Endothelial cell of umbilical vein (primary cell): ENCODE data around the gene RAB24. TPM values are rescaled to one million over a fixed set of nuclear protein-coding genes. Genes with fewer than 3 reads are reported as not detected.

Experiments used
- BruUV-seq: library from RNA; stranded (reverse); fragments of 400-500 nt; replicated peaks from 2 replicates; lab custom pipeline; 2021; lab: Mats Ljungman, UMichigan
- CTCF ChIA-PET: fragments of 300-600, 350-600 bp; sonication (Branson Sonifier 250); formaldehyde crosslinking; loops from one replicate; lab custom pipeline; 2021; ENCODE audit warnings: antibody characterized with exemption, inconsistent platforms; lab: Charles Lee
- POLR2A ChIA-PET: fragments of 300-600, 350-600 bp; sonication (Branson Sonifier 250); formaldehyde crosslinking; loops from one replicate; lab custom pipeline; 2021; ENCODE audit warnings: antibody characterized with exemption, inconsistent platforms; lab: Charles Lee
- DNase-seq: peaks from one replicate; pipeline ENCODE4 v3.0.0-alpha.2; 2011; ENCODE audit warnings: low read depth, low spot score
- FAIRE-seq: peaks from 2 replicates; lab custom pipeline; 2011; peaks lifted over from hg19 to GRCh38; lab: Jason Lieb, UNC
- H2AFZ ChIP-seq: 2 replicates; pipeline ENCODE4 v1.6.0; 2012; ENCODE audit warnings: low read depth, low read length, control low read depth, inconsistent platforms
- H3K27ac ChIP-seq: 2 replicates; pipeline ENCODE4 v1.5.1; 2011; ENCODE audit warnings: low read depth, mild to moderate bottlenecking, control low read depth, low read length, moderate library complexity; ENCODE audit not compliant: insufficient read depth
- H3K27me3 ChIP-seq, 2 experiments: 2 replicates each; pipeline versions ENCODE4 v1.6.0 to v1.6.1; 2011; ENCODE audit warnings: low read length in 2 of 2, mixed read lengths in 1 of 2; ENCODE audit not compliant: control insufficient read depth in 2 of 2, insufficient read depth in 2 of 2
- H3K36me3 ChIP-seq, 2 experiments: 2 replicates in 1 of 2; 3 replicates in 1 of 2; pipeline ENCODE4 v1.5.1; 2011; ENCODE audit warnings: low read length in 2 of 2, mild to moderate bottlenecking in 1 of 2, moderate library complexity in 1 of 2; ENCODE audit not compliant: control insufficient read depth in 2 of 2, insufficient read depth in 2 of 2; ENCODE audit errors: extremely low read depth in 1 of 2
- H3K4me1 ChIP-seq: 3 replicates; pipeline ENCODE4 v1.5.1; 2011; ENCODE audit warnings: mild to moderate bottlenecking, low read length; ENCODE audit not compliant: control insufficient read depth, insufficient read depth; ENCODE audit errors: extremely low read depth
- H3K4me2 ChIP-seq: 2 replicates; pipeline ENCODE4 v1.6.1; 2011; ENCODE audit warnings: low read length, control low read depth, mixed read lengths; ENCODE audit not compliant: insufficient read depth
- H3K4me3 ChIP-seq, 3 experiments: fragments of 200-600 bp in 1 of 3; sonication (generic), shearing (Covaris generic) in 1 of 3; replicated peaks in 1 of 3; 2 replicates each; pipeline ENCODE4 v1.5.1; 2011 to 2016; ENCODE audit warnings: control low read depth in 3 of 3, low read length in 3 of 3, mild to moderate bottlenecking in 2 of 3, inconsistent platforms in 1 of 3, low read depth in 1 of 3, moderate library complexity in 1 of 3; ENCODE audit not compliant: insufficient read depth in 1 of 3
- H3K79me2 ChIP-seq: 2 replicates; pipeline ENCODE4 v1.6.0; 2012; ENCODE audit warnings: low read length, inconsistent platforms; ENCODE audit not compliant: control insufficient read depth, insufficient read depth
- H3K9ac ChIP-seq: replicated peaks from 2 replicates; pipeline ENCODE3; 2011; ENCODE audit warnings: low read length, control low read depth; ENCODE audit not compliant: insufficient read depth; ENCODE audit errors: extremely low read depth
- H3K9me1 ChIP-seq: replicated peaks from 3 replicates; pipeline ENCODE4 v1.6.0; 2011; ENCODE audit warnings: mild to moderate bottlenecking, low read length; ENCODE audit not compliant: control insufficient read depth, insufficient read depth; ENCODE audit errors: extremely low read depth
- H3K9me3 ChIP-seq: replicated peaks from 2 replicates; pipeline ENCODE4 v1.5.1; 2012; ENCODE audit warnings: low read length, inconsistent platforms; ENCODE audit not compliant: control insufficient read depth, insufficient read depth
- H4K20me1 ChIP-seq: replicated peaks from 2 replicates; pipeline ENCODE3; 2011; ENCODE audit warnings: mild to moderate bottlenecking, low read length; ENCODE audit not compliant: control insufficient read depth, insufficient read depth; ENCODE audit errors: extremely low read depth
- MYC ChIP-seq: IDR thresholded peaks from one replicate; pipeline ENCODE4 v1.6.1; 2011; ENCODE audit warnings: mild to moderate bottlenecking, low read depth, low read length
- POLR2AphosphoS5 ChIP-seq: IDR thresholded peaks from 2 replicates; pipeline ENCODE4 v1.6.1; 2012; ENCODE audit warnings: low read depth, mild to moderate bottlenecking, control low read depth, low read length, moderate library complexity; ENCODE audit not compliant: insufficient read depth
- dilution Hi-C: fragments of 300-500 bp; cut with MboI; formaldehyde crosslinking; loops from one replicate; pipeline ENCODE4 v1.15.0; 2019; ENCODE audit warnings: low sequenced_read_pairs; ENCODE audit not compliant: extremely low pct_ligation_motif_present
- intact Hi-C: fragments of 100-400 bp; cut with micrococcal nuclease; formaldehyde crosslinking; loops from one replicate; pipeline ENCODE4 v1.10.0; 2022
- polyA plus RNA-seq, 4 experiments: library from polyadenylated mRNA; depleted of rRNA in 3 of 4; stranded (reverse) in 3 of 4; unstranded in 1 of 4; fragments of >200 nt; gene quantifications; 2 replicates each; pipeline versions ENCODE4 v1.2.1 to v1.2.3, GENCODE V29; 2011 to 2012; ENCODE audit warnings: missing spikeins in 1 of 4
- total RNA-seq: library from RNA; stranded (reverse); gene quantifications from 2 replicates; pipeline ENCODE4 v1.2.3, GENCODE V29; 2021
- TF ChIP-seq, protein P1 (sequence below), 2 donors: IDR thresholded peaks; 1 replicate in 1 of 2; 2 replicates in 1 of 2; pipeline ENCODE4 v1.5.1; 2011; ENCODE audit warnings: low read length in 2 of 2, mild to moderate bottlenecking in 2 of 2, moderate library complexity in 2 of 2, control low read depth in 1 of 2, inconsistent platforms in 1 of 2, low read depth in 1 of 2; ENCODE audit not compliant: insufficient read depth in 1 of 2; ENCODE audit errors: extremely low read depth in 1 of 2

RAB24 gene
- total and polyA plus RNA-seq, 2 donors (not counting 3 experiments of a cell fraction or from before 2014, with no cell fraction given) = 20.7 to 44.0 TPM

- Histone ChIP-seq H3K9me1 (no peaks in the 10 kb centered on the region), H3K4me1 (no peaks in the 10 kb centered on the region), H3K79me2 (peaks cover 26% of the 10 kb centered on the region), H3K27ac (no peak overlapping the region), H2AFZ (no peak overlapping the region), H3K36me3 (peaks cover 6 to 50% of the 10 kb centered on the region in 2 experiments), H3K4me2 (no peak overlapping the region), H3K27me3 (no peaks in the 10 kb centered on the region), H4K20me1 (peaks cover 3% of the 10 kb centered on the region), H3K9me3 (no peaks in the 10 kb centered on the region), H3K9ac (no peak overlapping the region), H3K4me3 (no peak overlapping the region)
- ChIA-PET POLR2A (no interaction called here), CTCF (interaction anchor here (1.0 kb wide), 1 partner anchor 29 kb away, joined by 4 read pairs; no protein-coding TSS in a partner anchor)
- BruUV-seq = no TSS peak
- intact Hi-C loops (no loop called here), dilution Hi-C loops (no loop called here)
- FAIRE-seq (peak; percentile 44), DNase-seq (no peak)
- TF ChIP-seq MYC = no peak
- TF ChIP-seq POLR2AphosphoS5 = no peak
- TF ChIP-seq, protein P1, sequence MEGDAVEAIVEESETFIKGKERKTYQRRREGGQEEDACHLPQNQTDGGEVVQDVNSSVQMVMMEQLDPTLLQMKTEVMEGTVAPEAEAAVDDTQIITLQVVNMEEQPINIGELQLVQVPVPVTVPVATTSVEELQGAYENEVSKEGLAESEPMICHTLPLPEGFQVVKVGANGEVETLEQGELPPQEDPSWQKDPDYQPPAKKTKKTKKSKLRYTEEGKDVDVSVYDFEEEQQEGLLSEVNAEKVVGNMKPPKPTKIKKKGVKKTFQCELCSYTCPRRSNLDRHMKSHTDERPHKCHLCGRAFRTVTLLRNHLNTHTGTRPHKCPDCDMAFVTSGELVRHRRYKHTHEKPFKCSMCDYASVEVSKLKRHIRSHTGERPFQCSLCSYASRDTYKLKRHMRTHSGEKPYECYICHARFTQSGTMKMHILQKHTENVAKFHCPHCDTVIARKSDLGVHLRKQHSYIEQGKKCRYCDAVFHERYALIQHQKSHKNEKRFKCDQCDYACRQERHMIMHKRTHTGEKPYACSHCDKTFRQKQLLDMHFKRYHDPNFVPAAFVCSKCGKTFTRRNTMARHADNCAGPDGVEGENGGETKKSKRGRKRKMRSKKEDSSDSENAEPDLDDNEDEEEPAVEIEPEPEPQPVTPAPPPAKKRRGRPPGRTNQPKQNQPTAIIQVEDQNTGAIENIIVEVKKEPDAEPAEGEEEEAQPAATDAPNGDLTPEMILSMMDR (IDR thresholded peaks at IDR 0.05; ENCODE audit: extremely low read depth in 1 of 2, insufficient read depth in 1 of 2, low read depth in 1 of 2, low read length in 2 of 2) = no peak
Measured at GRCh38 chr5:177339107-177339638, 35.7 kb upstream of the RAB24 start.
